Stimulated activated CD4-positive, alpha-beta T cell treated with anti-CD3 and anti-CD28 coated beads, Interleukin-12 subunit alpha, Interleukin-12 subunit beta, amount 100 ng/mL, for 48 hours (primary cell): ENCODE data around the gene C1orf159.

Source experiments
- DNase-seq, 3 donors: peaks; one replicate each; pipeline ENCODE4 v3.0.0-alpha.2; 2020; ENCODE audit warnings: low read depth in 2 of 3, low spot score in 1 of 3

The C1orf159 gene

GRCh38 chr1:1094981-1095380 is 20.9 kb downstream of the C1orf159 start:
- no peak for DNase-seq

GRCh38 chr1:1093610-1093943 is 22.3 kb downstream of the C1orf159 start:
- DNase-seq, result no peak

GRCh38 chr1:1092894-1093609 is 22.8 kb downstream of the C1orf159 start:
- no peak for DNase-seq

GRCh38 chr1:1092149-1092855 is 23.6 kb downstream of the C1orf159 start:
- no peak for DNase-seq

GRCh38 chr1:1091344-1092148 is 24.3 kb downstream of the C1orf159 start:
- no peak for DNase-seq

GRCh38 chr1:1090424-1091343 is 25.2 kb downstream of the C1orf159 start:
- no peak for DNase-seq

GRCh38 chr1:1089731-1090423 is 26.0 kb downstream of the C1orf159 start:
- DNase-seq, result no peak

- DNase-seq, result no peak
Observed at GRCh38 chr1:1088801-1089680, 26.8 kb downstream of the C1orf159 start.

- no peak for DNase-seq
Observed at GRCh38 chr1:1088029-1088800, 27.7 kb downstream of the C1orf159 start.

GRCh38 chr1:1087351-1088028 is 28.4 kb downstream of the C1orf159 start:
- DNase-seq, result no peak

- no peak for DNase-seq
Observed at GRCh38 chr1:1086911-1087341, 29.0 kb downstream of the C1orf159 start.

- no peak for DNase-seq
Observed at GRCh38 chr1:1085911-1086841, 29.7 kb downstream of the C1orf159 start.

GRCh38 chr1:1085171-1085841 is 30.6 kb downstream of the C1orf159 start:
- DNase-seq, result no peak

- DNase-seq, result no peak
Observed at GRCh38 chr1:1084372-1085170, 31.3 kb downstream of the C1orf159 start.
